ENCODE data around the gene COL25A1.

GRCh38 chr4:109147135-109147534 lies 155.3 kb downstream of the COL25A1 start:
- no peak for TF ChIP-seq EZH2 (IDR thresholded peaks at IDR 0.05)
- no peak for TF ChIP-seq POLR2AphosphoS5 (IDR thresholded peaks at IDR 0.05; ENCODE audit: borderline replicate concordance, low read depth, low read length)
- no peak for TF ChIP-seq FOXP2 (optimal IDR thresholded peaks at IDR 0.05; ENCODE audit: control extremely low read depth, extremely low read length, insufficient read depth)
